Measurements from ENCODE around the gene PIGP. TPM values are rescaled to one million over a fixed set of nuclear protein-coding genes. Genes with fewer than 3 reads are reported as not detected.

The PIGP gene
- total RNA-seq, 2 donors from 2014 or later = 18.0 to 54.5 TPM

DNA sequence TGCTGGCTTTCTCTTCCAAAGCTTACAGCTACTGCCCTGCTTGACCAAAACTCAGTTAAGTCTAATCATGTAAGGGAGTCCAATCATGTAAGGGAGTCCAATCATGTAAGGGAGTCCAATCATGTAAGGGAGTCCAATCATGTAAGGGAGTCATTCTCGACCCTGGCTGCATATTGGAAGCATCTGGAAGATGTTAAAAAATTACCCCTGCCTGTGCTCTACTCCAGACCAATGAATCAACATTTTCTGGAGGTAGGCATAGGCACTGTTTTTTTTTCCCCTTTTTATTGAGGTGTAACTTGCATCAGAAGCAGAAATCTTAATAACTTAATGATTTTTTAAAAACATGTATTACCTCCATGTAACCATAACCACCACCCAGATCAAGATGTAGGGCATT is 9.4 kb downstream of the PIGP start:
- Histone ChIP-seq H3K27ac (no peak overlapping the region), H3K4me3 (no peak overlapping the region), H3K36me3 (no peaks in the 10 kb centered on the region), H3K27me3 (replicated peaks; ENCODE audit: insufficient read depth) (no peaks in the 10 kb centered on the region), H3K4me1 (replicated peaks) (no peaks in the 10 kb centered on the region), H3K9me3 (no peaks in the 10 kb centered on the region)
- TF ChIP-seq POLR2AphosphoS5 (IDR thresholded peaks at IDR 0.05) (no peak), POLR2A (IDR thresholded peaks at IDR 0.05) (no peak), CTCF (IDR thresholded peaks at IDR 0.05) (no peak)
- DNase-seq (ENCODE audit: low spot score) = no peak
- intact Hi-C loops (cut with DNase I) = no loop called here
- 80% methylated on average over 1 of the region's 1 CpG for WGBS

- no peaks in the 10 kb centered on the region for H3K4me1 ChIP-seq (replicated peaks)
- H3K36me3 ChIP-seq = no peaks in the 10 kb centered on the region
- intact Hi-C loops (cut with DNase I) = no loop called here
- no peaks in the 10 kb centered on the region for H3K27me3 ChIP-seq (replicated peaks; ENCODE audit: insufficient read depth)
- H3K27ac ChIP-seq = no peak overlapping the region
- H3K4me3 ChIP-seq = no peak overlapping the region
- DNase-seq (ENCODE audit: low spot score) = no peak
- WGBS = 83% methylated on average over 6 of the region's 6 CpGs
- TF ChIP-seq POLR2AphosphoS5 (IDR thresholded peaks at IDR 0.05) = no peak
- no peak for TF ChIP-seq CTCF (IDR thresholded peaks at IDR 0.05)
- no peak for TF ChIP-seq POLR2A (IDR thresholded peaks at IDR 0.05)
- no peaks in the 10 kb centered on the region for H3K9me3 ChIP-seq
Measured at GRCh38 chr21:37062593-37062935, 10.3 kb downstream of the PIGP start.

DNA sequence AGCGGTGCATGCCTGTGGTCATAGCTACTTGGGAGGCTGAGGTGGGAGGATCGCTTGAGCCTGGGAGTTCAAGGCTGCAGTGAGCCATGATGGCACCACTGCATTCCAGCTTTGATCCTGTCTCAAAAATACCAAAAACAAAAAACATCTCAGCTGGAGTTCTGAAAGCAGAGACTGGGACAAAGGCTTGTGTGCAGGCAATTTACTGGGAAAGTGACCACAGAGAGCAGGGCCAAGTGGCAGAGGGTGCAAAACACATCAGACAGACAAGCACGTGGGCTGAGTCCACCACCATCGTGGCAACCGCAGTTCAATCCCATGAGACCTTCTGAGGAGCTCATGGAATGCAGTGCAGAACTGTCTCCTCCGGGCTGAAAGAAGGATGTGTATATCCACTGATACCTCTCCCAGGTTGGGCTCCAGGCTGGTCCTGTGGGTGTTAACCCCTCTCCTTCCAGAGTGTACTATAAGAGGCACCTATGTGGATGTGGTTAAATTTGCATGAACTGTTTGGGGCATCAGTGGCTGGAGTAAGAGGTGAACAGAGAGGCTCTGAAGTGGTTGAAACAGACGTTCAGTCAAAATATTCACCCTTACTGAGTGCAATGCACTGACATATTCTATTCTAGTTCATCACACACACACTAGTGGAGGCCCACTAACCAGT is 10.8 kb downstream of the PIGP start:
- no peaks in the 10 kb centered on the region for H3K9me3 ChIP-seq
- no peaks in the 10 kb centered on the region for H3K4me1 ChIP-seq (replicated peaks)
- no peaks in the 10 kb centered on the region for H3K36me3 ChIP-seq
- intact Hi-C loops (cut with DNase I) = no loop called here
- 81% methylated on average over 7 of the region's 7 CpGs for WGBS
- H3K27ac ChIP-seq = no peak overlapping the region
- H3K27me3 ChIP-seq (replicated peaks; ENCODE audit: insufficient read depth) = no peaks in the 10 kb centered on the region
- H3K4me3 ChIP-seq = no peak overlapping the region
- no peak for DNase-seq (ENCODE audit: low spot score)
- no peak for TF ChIP-seq POLR2AphosphoS5 (IDR thresholded peaks at IDR 0.05)
- TF ChIP-seq CTCF (IDR thresholded peaks at IDR 0.05) = no peak
- TF ChIP-seq POLR2A (IDR thresholded peaks at IDR 0.05) = no peak

GRCh38 chr21:37060296-37060695 is 12.6 kb downstream of the PIGP start:
- intact Hi-C loops (cut with DNase I) = no loop called here
- H3K4me3 ChIP-seq = no peak overlapping the region
- no peaks in the 10 kb centered on the region for H3K36me3 ChIP-seq
- H3K27ac ChIP-seq = no peak overlapping the region
- no peak for DNase-seq (ENCODE audit: low spot score)
- TF ChIP-seq POLR2AphosphoS5 (IDR thresholded peaks at IDR 0.05) = peak; percentile 60
- no peak for TF ChIP-seq POLR2A (IDR thresholded peaks at IDR 0.05)
- TF ChIP-seq CTCF (IDR thresholded peaks at IDR 0.05) = no peak
- no peaks in the 10 kb centered on the region for H3K27me3 ChIP-seq (replicated peaks; ENCODE audit: insufficient read depth)
- no peaks in the 10 kb centered on the region for H3K9me3 ChIP-seq
- 71% methylated on average over 1 of the region's 1 CpG for whole genome bisulfite sequencing
- H3K4me1 ChIP-seq (replicated peaks) = no peaks in the 10 kb centered on the region

DNA sequence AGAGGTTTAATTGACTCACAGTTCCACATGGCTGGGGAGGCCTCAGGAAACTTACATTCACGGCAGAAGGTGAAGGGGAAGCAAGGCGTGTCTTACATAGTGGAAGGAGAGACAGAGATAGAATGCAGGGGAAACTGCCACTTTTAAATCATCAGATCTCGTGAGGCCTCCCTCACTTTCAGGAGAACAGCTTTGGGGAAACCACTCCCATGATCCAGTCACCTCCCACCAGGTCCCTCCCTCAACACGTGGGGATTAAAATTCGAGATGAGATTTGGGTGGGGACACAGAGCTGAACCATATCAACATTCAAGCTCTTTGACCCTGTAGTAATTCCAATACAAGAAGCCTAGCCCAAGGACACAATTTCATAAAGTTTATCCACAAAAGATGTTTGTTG is 13.7 kb downstream of the PIGP start:
- H3K4me1 ChIP-seq (replicated peaks) = no peaks in the 10 kb centered on the region
- DNase-seq (ENCODE audit: low spot score) = no peak
- no peak overlapping the region for H3K27ac ChIP-seq
- H3K9me3 ChIP-seq = no peaks in the 10 kb centered on the region
- no peaks in the 10 kb centered on the region for H3K36me3 ChIP-seq
- H3K4me3 ChIP-seq = no peak overlapping the region
- no peaks in the 10 kb centered on the region for H3K27me3 ChIP-seq (replicated peaks; ENCODE audit: insufficient read depth)
- 75% methylated on average over 5 of the region's 5 CpGs for WGBS
- intact Hi-C loops (cut with DNase I) = no loop called here
- TF ChIP-seq POLR2AphosphoS5 (IDR thresholded peaks at IDR 0.05) = no peak
- no peak for TF ChIP-seq POLR2A (IDR thresholded peaks at IDR 0.05)
- TF ChIP-seq CTCF (IDR thresholded peaks at IDR 0.05) = no peak

All from prostate gland (tissue), 2 donors.